HG03066 (cell line): ENCODE measurements around the gene KLF13.

Experiments
- ATAC-seq: cut with Tn5 transposase; IDR thresholded peaks from one replicate; pipeline ENCODE4 v1.9.1; 2021; ENCODE audit warnings: low read depth; ENCODE audit not compliant: unreplicated experiment

KLF13 gene

GRCh38 chr15:31330836-31331235 is 4.2 kb downstream of the KLF13 start:
- no peak for ATAC-seq

GRCh38 chr15:31331389-31331788 is 4.8 kb downstream of the KLF13 start:
- ATAC-seq = no peak

- no peak for ATAC-seq
Measured at GRCh38 chr15:31332020-31332680, 5.5 kb downstream of the KLF13 start.

DNA sequence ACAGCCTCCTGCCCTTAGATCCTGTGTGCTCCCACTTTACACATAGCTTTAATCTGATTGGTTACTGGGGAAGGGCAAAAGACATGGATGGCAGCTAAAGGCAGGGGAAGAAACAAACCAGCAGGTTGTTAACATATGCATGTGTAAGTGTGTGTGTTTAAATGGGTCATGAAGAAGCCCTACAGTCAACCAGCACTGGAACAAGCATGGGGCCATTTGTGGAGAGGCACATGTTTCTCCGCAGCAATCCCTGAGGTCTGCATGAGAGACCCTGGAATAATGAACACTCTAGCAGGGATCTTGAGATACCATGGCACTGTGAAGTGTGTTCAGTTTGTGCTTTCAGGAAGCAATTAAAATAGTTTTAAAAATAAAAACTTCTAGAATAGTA is 6.0 kb downstream of the KLF13 start:
- no peak for ATAC-seq

- ATAC-seq = no peak
Measured at GRCh38 chr15:31333119-31333518, 6.5 kb downstream of the KLF13 start.

GRCh38 chr15:31333820-31334219 is 7.2 kb downstream of the KLF13 start:
- no peak for ATAC-seq

DNA sequence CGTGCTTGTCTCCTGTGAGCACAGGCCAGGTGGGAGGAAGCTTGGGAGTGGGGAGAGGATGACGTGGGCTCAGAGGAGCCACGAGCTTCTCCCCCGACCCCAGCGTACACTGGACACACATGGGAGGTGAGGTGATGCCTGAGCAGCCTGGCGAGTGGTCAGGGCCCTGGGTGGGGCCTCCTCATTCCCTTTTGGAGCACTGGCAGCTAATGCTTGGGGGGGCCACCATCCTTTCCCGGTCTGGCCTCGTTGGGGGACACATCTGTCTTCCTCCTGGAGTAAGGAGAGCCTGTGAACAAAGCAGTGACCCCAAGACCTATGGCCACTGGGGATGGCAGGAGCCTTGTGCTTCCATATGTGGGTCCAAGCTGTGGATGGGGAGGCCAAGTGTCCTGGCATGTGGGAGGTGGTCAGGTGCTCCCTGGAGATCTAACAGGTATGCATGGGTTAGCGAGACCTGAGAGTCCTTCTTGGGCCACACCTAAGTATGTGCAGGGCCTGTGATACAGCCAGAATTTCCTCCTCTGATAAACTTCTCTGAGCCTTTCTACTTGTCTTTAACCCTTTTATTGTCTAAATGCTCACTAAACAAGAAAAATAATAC is 9.5 kb downstream of the KLF13 start:
- ATAC-seq = no peak

DNA sequence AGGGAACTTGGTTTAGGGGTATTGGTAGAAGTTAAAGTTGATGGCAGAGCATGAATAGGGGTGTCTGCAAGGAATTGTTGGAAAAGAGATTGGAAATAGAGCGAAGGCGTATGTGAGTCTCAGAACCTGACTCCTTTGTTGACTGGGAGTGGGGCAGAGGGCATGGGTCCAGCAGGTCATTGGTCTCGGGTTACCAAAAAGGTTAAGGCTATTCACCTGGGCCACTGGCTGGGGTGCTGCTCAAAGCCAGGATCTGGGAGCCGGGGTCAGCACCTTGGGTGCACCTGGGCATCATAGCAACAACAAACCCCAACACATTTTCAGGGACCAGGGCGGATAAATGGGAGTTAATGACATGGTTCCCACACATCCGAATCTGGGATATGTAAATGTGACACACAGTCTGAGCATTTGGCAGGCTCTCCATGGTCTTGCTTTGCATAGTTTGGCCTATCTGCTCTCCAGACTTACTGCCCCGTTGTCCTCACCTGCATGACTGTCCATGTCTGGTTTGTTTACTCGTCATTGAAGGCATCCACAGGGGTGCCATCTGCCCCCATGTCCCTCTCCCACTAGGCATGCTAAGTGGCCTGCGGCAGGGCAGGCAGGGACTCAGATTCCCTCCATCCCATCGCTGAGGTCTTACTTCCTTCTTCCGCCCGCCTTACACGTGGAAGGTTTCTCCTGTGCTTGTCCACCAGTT is 10.1 kb downstream of the KLF13 start:
- ATAC-seq = no peak

DNA sequence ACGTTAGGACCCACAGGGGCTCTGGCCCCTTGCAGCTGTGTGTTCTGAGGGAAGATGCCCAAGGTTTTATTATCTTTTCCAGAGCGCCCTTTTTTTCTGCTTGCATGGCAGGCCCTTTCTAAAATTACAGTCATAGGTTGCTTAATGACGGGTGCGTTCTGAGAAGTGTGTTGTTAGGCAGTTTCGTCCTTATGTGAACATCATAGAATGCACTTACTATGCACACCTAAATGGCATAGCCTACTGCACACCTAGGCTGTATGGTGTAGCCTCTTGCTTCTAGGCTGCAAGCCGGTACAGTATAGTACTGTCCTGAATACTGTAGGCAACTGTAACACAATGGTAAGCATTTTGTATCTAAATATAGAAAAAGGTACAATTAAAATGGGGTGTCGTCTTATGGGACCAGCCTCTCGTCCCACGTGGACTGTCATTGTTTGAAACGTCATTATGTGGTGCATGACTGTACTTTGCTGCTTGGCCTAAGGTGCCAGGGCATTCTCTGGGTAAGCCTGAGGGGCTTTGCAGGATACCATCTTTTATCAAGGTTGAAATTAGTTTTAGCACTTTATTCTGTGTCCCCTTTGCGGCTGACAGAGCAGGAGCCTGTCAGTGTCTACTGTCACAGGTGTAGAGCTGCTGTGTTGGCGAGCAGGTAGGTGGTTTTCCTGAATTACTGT is 10.9 kb downstream of the KLF13 start:
- no peak for ATAC-seq

- peak; percentile 40 for ATAC-seq
Measured at GRCh38 chr15:31338318-31338878, 11.8 kb downstream of the KLF13 start.

- peak; percentile 50 for ATAC-seq
Measured at GRCh38 chr15:31338879-31339557, 12.4 kb downstream of the KLF13 start.

DNA sequence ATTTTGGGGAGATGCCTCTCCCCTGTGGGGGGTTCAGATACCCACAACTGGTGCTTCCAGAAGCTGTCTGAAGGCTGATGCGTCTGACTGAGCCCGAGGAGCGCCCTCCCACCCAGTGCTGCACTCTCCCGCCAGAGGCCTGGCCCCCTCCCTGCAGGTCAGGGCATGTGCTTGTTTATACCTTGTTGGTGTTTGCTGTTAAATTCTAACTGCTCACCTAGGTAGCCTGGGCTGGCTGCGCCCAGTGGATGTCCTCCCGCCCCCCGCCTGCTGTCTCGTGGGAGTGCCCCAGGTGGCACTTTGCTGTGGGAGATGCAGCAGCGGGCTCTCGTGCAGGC is 12.9 kb downstream of the KLF13 start:
- ATAC-seq = no peak

- ATAC-seq = no peak
Measured at GRCh38 chr15:31340047-31340446, 13.4 kb downstream of the KLF13 start.

DNA sequence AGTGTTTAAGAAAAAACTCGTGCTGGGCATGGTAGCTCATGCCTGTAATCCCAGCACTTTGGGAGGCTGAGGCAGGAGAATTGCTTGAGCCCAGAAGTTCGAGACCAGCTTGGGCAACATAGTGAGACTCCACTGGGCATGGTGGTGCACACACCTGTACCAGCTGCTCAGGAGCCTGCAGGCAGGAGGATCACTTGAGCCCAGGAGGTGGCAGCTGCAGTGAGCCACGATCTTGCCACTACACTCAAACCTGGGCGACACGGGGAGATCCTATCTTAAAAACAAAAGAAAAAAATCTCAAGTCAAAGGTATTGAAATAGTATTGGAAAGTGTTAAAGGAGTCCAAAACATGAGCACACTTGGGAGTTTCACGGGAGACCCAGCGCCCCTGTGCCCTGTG is 14.0 kb downstream of the KLF13 start:
- no peak for ATAC-seq

DNA sequence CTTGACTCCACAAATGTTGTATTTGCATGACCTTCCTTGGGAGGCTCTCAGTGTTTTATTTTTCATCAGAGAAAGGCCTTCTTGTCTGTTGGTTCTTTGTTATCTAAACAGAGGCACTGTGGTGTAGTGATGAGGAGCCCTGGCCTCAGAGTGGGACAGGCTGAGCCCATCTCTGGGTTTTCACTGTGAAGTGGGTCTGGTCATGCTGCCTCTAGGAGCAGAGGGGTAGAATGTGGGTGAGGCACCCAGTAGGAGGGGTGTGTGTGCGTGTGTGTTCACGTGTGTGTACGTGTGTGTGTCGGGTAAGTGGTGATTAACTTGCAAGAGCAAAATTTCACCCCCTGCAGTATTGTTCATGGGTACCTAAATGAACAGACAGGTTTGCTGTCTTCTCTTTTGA is 14.4 kb downstream of the KLF13 start:
- no peak for ATAC-seq

- ATAC-seq = no peak
Measured at GRCh38 chr15:31341496-31342195, 15.0 kb downstream of the KLF13 start.

DNA sequence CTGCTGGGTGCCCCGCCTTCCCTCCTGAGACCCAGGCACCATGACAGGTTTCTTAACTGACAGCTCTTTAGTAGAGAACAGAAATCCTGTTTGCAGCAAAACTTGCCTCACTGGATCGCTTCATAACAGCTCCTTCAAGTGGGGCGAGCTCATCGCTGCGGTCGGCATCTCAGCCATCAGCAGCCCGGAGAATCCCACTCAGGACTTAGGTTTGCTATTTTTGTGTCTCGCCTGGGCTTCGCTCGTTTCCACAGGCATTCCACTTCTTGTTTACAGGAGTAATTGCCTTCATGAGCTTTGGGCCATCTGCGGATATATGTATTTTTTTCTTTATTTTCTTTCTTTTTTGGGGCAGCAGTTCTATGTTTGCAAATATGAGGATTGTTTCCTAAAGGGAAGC is 15.7 kb downstream of the KLF13 start:
- no peak for ATAC-seq

DNA sequence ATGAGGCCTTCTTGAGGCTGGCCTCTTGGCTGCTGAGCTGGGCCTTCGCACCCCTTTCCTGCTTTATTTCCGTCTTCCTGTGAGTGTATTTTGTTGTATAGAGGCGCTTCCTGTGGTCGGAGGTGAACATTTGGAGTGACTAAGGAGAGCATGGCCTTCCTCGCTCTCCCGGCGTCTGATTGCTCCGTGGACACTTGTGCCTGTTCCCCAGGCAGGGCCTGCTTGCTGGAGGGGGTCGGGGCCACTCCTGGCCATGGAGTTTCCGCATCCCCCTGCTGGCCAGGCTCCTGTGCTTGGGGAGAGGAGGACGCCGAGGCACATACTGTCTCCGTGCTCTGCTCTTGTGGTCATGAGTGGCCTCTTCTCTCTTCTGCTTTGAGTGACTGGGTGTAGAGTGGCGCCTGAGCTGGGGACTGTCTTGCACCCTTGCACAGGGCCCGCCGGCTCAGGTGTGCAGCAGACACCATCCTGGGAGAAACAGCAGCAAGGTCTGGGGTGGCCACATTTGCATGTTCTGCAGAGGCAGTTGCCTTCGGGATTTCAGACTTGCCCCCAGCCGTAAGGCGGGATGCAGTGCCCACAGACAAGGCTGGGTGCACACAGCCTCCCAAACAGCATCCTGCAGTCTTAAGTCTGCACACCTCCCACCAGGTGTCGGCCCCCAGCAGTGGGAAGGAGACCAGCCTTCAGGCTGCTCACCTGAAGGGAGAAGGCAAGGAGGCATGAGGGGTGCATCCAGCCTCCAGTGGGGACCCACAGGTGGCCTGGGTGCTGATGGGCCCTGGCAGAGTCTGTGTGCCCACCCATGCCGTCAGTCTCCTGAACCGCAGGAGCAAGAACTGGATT is 16.4 kb downstream of the KLF13 start:
- no peak for ATAC-seq

DNA sequence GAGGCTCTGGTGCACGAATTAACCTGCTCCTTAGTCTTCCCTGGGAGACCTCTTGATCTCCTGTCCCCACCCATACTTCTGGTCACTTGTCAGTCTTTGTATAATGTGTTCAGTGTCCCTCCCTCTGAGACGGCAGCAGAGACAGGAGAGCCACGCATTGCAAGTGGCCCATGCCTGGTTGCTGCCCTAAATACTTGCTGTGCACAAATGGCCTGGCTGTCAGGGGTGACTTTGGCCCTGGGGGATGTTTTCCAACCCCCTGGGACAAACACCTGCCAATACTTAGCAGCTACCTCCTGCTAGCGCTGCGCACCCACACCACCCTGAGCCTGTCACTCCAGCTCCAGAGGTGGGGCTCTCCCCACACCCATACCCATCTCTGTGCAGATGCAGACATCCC is 17.2 kb downstream of the KLF13 start:
- no peak for ATAC-seq
